22Rv1 (cell line): Measurements from ENCODE around the gene PFKFB4.

Source experiments
- CTCF ChIP-seq: fragments of 450-650 bp; IDR thresholded peaks from 2 replicates; pipeline ENCODE4 v1.5.1; 2017; ENCODE audit warnings: mild to moderate bottlenecking
- ZFX ChIP-seq: fragments of 450-650 bp; IDR thresholded peaks from 2 replicates; pipeline ENCODE4 v1.6.1; 2017; ENCODE audit warnings: antibody characterized with exemption, borderline replicate concordance

GRCh38 chr3:48544141-48544540 is 12.5 kb downstream of the PFKFB4 start:
- TF ChIP-seq CTCF (no peak), ZFX (no peak)
